CD1c-positive myeloid dendritic cell (primary cell): ENCODE measurements around the gene BAIAP3.

Experiments
- DNase-seq: peaks from one replicate; pipeline ENCODE4 v3.0.0-alpha.2; 2016; ENCODE audit errors: extremely low spot score

BAIAP3 gene

GRCh38 chr16:1346422-1347285, 13.2 kb downstream of the BAIAP3 start:
- DNase-seq = no peak

DNA sequence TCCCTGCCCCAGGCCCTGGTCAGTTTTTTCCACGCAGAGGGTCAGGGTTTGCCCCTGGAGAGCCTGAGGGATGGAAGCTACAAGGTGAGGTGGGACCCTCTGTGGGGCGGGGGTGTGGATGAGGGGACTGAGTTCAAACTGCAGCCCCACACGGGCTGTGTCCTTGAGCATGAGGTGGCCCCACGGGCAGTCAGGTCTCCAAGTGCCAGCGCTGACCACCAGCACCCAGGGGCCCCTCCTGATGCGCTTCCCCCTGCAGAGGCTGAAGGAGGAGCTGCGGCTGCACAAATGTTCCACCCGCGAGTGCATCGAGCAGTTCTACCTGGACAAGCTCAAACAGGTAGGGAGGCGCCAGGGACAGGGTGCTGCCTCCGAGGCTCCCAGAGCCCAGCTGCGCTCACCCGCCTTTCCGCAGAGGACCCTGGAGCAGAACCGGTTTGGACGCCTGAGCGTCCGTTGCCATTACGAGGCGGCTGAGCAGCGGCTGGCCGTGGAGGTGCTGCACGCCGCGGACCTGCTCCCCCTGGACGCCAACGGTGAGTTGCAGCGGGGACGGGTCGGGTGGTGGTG, 13.9 kb downstream of the BAIAP3 start:
- DNase-seq = no peak

DNA sequence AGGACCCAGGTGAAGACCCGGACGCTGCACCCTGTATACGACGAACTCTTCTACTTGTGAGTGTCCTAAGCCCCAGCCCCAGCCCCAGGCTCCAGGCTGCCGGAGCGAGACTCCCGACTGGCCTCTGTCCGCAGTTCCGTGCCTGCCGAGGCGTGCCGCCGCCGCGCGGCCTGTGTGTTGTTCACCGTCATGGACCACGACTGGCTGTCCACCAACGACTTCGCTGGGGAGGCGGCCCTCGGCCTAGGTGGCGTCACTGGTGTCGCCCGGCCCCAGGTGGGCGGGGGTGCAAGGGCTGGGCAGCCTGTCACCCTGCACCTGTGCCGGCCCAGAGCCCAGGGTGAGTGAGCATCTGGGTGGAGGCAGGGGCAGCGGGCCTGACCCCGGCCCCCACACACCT, 14.5 kb downstream of the BAIAP3 start:
- no peak for DNase-seq

DNA sequence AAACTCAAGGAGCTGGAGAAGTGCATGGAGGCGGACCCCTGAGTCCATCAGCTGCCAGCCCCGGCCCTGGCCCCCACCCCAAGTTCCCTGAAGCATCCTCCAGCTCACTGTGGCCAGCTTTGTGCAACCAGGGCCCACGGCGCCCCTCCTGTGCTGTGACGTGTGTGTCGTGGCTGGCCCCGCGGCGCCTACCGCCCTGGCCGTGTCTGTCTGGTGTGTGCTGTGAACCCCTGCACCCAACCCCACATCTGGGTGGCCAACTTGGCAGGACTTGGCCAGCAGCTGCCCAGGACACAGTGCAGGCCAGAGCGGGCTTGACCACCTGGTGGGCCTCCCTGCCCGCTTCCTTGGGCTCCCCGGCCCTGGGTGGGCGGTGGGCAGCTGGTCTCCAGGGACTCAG, 15.0 kb downstream of the BAIAP3 start:
- DNase-seq = no peak

- DNase-seq = no peak
Measured at GRCh38 chr16:1348926-1349325, 15.5 kb downstream of the BAIAP3 start.

DNA sequence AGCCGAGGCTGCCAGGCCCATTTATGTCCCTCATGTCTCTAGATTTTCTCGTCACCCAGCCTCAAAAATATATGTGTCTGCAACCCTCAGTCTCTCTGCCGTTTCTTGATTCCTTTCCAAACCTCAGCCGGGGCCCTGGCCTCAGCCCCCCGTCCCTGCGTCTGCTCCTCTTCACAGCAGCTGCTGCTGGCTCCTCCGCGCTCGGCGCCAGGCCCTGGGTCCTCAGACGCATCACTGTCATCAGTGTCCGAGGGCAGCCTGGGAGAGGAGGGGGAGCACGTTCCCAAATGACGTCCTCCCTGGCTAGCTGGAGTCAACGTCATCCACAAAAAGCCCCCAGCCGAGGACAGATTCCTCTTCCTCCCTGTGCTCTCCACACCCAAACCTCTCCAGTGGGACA, 15.9 kb downstream of the BAIAP3 start:
- DNase-seq = no peak

- no peak for DNase-seq
Measured at GRCh38 chr16:1349951-1350350, 16.5 kb downstream of the BAIAP3 start.

DNA sequence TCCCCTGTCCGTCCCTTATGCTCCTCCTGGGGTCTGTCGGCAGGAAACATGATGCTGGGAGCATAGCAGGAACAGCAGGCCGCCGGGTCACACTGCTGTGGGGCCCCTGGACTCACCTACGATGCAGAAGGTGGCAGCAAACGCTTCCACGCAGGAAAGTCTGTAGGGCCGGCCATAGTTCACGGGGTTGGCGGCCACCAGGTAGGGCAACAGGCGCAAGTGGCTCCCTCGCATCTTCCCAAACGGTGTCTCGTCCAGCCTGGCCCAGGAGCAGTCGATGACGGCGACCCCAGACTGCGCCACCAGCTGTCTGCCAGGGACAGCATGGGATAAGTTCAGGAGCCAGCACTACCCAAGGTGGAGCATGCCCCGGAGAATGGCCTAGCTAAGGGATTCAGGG, 17.2 kb downstream of the BAIAP3 start:
- no peak for DNase-seq

- DNase-seq = no peak
Measured at GRCh38 chr16:1351215-1351581, 17.8 kb downstream of the BAIAP3 start.

DNA sequence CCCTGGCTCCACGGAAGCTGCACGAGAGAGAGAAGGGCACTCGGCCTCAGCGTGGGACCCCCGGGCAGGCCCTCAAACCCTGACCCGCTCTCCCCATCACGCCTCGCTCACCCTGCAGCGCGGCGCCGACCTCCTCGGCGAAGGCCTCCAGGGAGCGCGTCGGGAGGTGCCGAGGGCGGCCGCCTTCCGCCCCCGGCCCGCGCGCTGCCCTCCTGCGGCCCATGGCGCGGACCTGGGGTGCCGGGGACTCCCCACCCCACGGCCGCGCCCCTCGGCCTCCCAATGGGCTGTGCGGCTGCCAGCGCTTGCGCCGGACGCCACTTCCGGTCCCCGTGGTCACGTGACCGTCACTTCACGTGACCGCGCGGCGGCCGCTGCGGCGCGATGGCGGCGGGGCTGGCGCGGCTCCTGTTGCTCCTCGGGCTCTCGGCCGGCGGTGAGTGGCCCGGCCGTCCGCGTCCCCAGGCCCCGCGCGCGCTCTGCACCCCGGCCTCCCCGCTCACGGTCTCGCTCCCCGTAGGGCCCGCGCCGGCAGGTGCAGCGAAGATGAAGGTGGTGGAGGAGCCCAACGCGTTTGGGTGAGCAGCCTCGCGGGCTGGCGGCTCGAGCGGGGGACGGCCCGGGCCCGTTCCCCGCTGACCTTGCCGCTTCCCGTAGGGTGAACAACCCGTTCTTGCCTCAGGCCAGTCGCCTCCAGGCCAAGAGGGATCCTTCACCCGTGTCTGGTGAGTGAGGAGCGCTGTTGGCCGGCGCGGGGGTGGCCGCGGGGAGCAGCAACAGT, 18.3 kb downstream of the BAIAP3 start, which contains the start of the genes GNPTG and TSR3:
Gene GNPTG (plus strand): TSS at position 350 of the 781 bp plus-strand sequence. CDS start 35 bp downstream, at position 385.
Gene TSR3 (minus strand): TSS at position 297 of the 781 bp plus-strand sequence. CDS start 74 bp downstream, at position 223.
- peak; percentile 97 for DNase-seq

- no peak for DNase-seq
Measured at GRCh38 chr16:1354815-1355540, 21.5 kb downstream of the BAIAP3 start.

DNA sequence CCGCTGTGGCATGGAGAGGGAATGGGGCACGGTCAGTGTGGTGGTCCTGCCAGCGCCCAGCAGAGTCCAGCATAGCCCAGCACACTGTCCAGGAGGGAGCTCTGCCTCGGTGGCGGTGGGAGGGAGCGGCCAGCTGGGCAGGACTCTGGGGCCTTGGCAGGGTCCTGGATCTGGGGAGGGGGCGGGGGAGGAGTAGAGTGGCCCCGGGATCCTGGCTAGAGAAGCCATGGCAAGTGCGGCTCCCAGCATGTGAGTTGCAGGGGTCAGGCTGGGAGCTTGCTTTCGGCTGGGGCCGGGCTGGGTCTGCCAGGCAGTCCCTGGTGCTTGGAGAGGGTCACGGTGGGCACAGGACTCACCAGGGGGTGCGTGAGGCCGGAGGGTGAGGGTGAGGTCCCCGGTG, 22.1 kb downstream of the BAIAP3 start:
- DNase-seq = no peak

GRCh38 chr16:1356061-1356900, 22.8 kb downstream of the BAIAP3 start:
- no peak for DNase-seq

- no peak for DNase-seq
Measured at GRCh38 chr16:1357906-1358566, 24.6 kb downstream of the BAIAP3 start.

DNA sequence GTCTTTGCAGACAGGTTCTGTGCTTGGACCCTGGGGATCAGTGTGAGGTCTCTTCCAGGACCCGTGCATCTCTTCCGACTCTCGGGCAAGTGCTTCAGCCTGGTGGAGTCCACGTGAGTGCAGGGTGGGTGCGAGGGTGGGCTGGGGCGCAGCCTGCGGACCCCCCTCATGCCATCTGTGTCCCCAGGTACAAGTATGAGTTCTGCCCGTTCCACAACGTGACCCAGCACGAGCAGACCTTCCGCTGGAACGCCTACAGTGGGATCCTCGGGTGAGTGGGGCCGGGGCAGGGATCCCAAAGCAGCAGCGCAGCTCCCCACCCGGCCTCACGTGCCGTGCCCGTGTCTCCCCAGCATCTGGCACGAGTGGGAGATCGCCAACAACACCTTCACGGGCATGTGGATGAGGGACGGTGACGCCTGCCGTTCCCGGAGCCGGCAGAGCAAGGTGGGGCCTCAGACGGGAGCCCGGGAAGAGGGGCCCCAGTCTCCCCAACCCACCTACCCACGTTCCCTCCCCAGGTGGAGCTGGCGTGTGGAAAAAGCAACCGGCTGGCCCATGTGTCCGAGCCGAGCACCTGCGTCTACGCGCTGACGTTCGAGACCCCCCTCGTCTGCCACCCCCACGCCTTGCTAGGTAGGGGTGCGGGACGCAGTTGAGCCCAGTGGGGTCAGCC, 28.4 kb downstream of the BAIAP3 start:
- DNase-seq = no peak

- no peak for DNase-seq
Measured at GRCh38 chr16:1362807-1363206, 29.4 kb downstream of the BAIAP3 start.

DNA sequence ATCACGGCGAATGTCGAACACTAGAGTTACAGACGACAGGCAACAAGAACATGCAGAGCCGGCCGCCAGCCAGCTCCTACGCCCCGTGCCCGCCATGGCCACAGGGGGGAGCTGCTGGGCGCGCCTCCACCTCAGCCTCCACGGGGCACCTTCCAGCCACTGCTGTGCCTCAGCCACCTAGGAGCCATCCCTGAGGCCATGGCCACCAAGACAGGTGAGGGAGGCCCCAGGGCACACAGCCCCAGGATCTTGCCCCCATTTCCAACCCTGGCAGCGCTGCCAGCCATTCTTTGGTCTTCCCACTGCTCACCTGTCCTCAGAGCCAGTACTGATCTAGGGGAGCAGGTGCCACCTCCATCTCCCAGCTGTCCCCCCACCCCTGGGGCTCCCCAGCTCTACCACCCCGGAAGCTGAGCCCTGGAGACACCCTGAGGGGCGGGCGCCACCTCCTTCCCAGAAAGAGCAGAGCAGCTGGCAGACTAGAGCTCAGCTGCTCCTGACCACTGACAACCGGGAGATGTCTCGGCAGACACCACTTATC, 30.1 kb downstream of the BAIAP3 start:
- DNase-seq = peak; percentile 57

- DNase-seq = no peak
Measured at GRCh38 chr16:1364510-1364909, 31.1 kb downstream of the BAIAP3 start.

DNA sequence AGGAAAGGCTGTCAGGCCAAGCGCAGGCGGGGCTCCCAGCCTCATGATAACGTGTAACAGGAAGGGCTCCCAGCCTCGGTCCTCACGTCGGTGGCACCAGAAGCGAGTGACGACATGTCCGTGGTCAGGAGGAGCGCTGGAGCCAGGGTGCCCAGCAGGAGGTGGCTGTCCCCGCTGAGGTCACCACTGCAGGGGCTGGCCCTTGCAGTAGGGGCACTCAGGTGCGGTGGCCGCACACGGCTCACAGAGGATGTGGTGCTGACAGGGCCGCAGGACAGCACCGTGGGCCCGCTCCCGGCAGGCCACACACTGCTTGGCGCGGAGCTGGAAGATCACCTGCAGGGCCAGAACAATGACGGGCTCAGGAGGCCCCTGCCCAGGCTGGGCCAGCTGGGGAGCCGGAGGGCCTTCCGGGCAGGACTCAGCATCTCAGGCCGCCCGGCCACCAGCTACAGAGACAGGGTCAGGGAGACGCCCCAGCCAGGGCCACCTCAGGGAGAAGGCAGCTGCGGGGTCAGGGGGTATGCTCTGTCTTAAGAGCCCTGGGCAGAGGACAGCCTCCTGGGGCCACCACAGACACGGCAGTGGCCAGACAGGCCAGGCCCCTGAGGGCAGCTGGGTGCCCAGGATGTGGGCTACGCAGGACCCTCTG, 32.7 kb downstream of the BAIAP3 start:
- DNase-seq = no peak
